ENCODE measurements around the gene ANKRD53.
"Not testable (repeated sequence)": the region's sequence is repeated elsewhere in the genome, so short reads cannot be mapped to it uniquely, and the experiment has no call there.

Gene ANKRD53

DNA sequence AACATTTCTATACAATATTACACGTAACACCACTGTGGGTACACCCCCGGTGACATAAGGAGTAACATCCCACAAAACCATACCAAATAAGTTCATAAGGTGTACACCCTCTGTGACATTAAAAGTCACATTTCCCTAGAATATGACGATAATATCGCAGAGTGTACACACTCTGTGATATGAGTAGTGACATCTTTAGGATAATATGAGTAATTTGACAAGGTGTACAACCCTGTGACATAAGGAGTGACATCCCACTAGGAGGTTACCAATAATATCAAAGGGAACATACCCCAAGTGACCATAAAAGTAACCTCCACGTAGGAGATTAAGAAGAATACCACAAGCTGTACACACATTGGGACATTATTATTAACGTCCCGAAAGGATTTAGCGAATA is 40.2 kb downstream of the ANKRD53 start:
- no CpG with 5 or more reads among the region's 8 CpGs for WGBS (ENCODE audit: insufficient coverage, insufficient read length)
- Histone ChIP-seq H3K36me3 (ENCODE audit: control insufficient read depth, insufficient read depth, low read length) (no peaks in the 10 kb centered on the region), H3K4me1 (ENCODE audit: control insufficient read depth, insufficient read depth, low read length) (no peaks in the 10 kb centered on the region), H3K27me3 (ENCODE audit: control insufficient read depth, insufficient read depth, low read length) (no peaks in the 10 kb centered on the region), H3K9me3 (ENCODE audit: control insufficient read depth, insufficient read depth, low read length) (no peaks in the 10 kb centered on the region), H3K4me3 (ENCODE audit: low read length) (no peak overlapping the region), H3K27ac (ENCODE audit: low read length) (no peak overlapping the region)
- no peak for DNase-seq (ENCODE audit: low read depth, low spot score)

DNA sequence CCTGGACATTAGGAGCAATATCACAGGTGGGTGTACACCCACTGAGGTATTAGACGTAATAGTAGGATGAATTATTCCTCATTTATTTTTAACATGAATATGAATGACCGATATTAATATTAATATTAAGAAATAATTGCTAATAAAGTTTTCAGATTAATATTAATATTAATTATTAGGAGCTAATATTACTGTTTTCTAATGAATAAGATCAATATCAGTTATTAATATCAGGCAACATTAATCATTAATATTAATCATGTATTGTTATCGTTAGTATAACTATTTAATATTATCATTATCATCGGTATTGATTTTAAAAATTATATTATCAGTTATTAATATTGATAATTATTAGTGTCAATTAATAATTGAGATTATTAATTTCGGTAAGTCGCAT is 41.6 kb downstream of the ANKRD53 start:
- H3K27ac ChIP-seq (ENCODE audit: low read length); H3K27me3 ChIP-seq (ENCODE audit: control insufficient read depth, insufficient read depth, low read length); H3K4me1 ChIP-seq (ENCODE audit: control insufficient read depth, insufficient read depth, low read length); H3K4me3 ChIP-seq (ENCODE audit: low read length); DNase-seq (ENCODE audit: low read depth, low spot score); H3K9me3 ChIP-seq (ENCODE audit: control insufficient read depth, insufficient read depth, low read length); H3K36me3 ChIP-seq (ENCODE audit: control insufficient read depth, insufficient read depth, low read length): not testable (repeated sequence)
- WGBS (ENCODE audit: insufficient coverage, insufficient read length) = no CpG with 5 or more reads among the region's 6 CpGs

DNA sequence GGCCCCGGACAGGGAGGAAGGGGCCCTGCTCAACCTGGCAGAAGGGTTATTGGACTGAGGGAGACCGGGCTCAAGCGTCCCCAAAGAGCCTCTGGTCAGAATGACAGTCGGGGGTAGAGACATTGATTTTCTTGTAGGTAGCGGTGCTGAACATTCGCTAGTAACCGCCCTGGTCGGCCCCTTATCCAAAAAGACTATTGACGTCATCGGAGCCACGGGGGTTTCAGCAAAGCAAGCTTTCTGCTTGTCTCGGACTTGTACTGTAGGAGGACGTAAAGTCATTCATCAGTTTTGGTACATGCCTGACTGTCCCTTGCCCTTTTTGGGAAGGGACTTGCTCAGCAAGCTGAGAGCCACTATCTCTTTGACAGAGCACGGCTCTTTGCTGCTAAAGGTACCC is 43.0 kb downstream of the ANKRD53 start:
- no CpG with 5 or more reads among the region's 14 CpGs for WGBS (ENCODE audit: insufficient coverage, insufficient read length)

DNA sequence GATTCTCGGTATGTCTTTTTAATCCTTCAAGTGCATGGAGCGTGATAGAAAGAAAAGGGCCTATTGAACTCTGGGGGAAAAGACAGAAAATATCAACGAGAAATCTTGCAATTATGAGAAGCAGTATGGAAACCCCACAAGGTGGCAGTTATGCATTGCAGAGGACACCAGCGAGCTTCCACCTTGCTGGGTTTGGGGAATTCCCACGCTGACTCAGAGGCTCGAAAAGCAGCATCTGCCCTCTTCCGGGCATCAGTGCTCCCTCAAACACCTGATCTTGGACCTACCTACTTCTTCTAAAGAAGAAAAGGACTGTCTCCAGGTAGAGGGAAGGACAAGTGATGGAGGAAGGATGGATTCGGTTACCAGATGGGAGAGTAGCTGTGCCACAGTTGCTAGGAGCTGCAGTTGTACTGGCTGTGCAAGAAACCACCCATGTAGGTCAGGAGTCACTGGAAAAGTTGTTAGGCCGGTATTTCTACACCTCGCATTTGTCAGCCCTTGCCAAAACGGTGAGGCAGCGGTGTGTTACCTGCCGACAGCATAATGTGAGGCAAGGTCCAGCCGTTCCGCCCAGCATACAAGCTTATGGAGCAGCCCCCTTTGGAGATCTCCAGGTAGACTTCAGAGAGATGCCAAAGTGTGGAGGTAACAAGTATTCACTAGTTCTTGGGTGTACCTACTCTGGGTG is 45.3 kb downstream of the ANKRD53 start:
- H3K9me3 ChIP-seq (ENCODE audit: control insufficient read depth, insufficient read depth, low read length); DNase-seq (ENCODE audit: low read depth, low spot score); H3K27ac ChIP-seq (ENCODE audit: low read length); H3K27me3 ChIP-seq (ENCODE audit: control insufficient read depth, insufficient read depth, low read length); H3K36me3 ChIP-seq (ENCODE audit: control insufficient read depth, insufficient read depth, low read length); H3K4me1 ChIP-seq (ENCODE audit: control insufficient read depth, insufficient read depth, low read length); H3K4me3 ChIP-seq (ENCODE audit: low read length): not testable (repeated sequence)
- WGBS (ENCODE audit: insufficient coverage, insufficient read length) = no CpG with 5 or more reads among the region's 15 CpGs

More for the DNA sequence above, 43.0 kb downstream of the ANKRD53 start:
- H3K36me3 ChIP-seq (ENCODE audit: control insufficient read depth, insufficient read depth, low read length); H3K4me3 ChIP-seq (ENCODE audit: low read length); H3K27ac ChIP-seq (ENCODE audit: low read length); H3K4me1 ChIP-seq (ENCODE audit: control insufficient read depth, insufficient read depth, low read length); DNase-seq (ENCODE audit: low read depth, low spot score); H3K27me3 ChIP-seq (ENCODE audit: control insufficient read depth, insufficient read depth, low read length); H3K9me3 ChIP-seq (ENCODE audit: control insufficient read depth, insufficient read depth, low read length): not testable (repeated sequence)

Data from iPS DF 6.9 (cell line).